Testis (tissue), 3 donors: Measurements from ENCODE around the gene RDH16. TPM values are rescaled to one million over a fixed set of nuclear protein-coding genes. Genes with fewer than 3 reads are reported as not detected.
"Not testable (repeated sequence)": the region's sequence is repeated elsewhere in the genome, so short reads cannot be mapped to it uniquely, and the experiment has no call there.

ENCODE experiments used
- DNase-seq: peaks from one replicate; pipeline ENCODE4 v3.0.0-alpha.2; 2019
- H3K27ac ChIP-seq, 2 donors: fragments of 200-600 bp; sonication (generic); one replicate each; pipeline ENCODE4 v1.5.1; 2019
- H3K27me3 ChIP-seq: fragments of 200-600 bp; sonication (generic); one replicate; pipeline ENCODE4 v1.5.1; 2019
- H3K36me3 ChIP-seq: fragments of 200-600 bp; sonication (generic); one replicate; pipeline ENCODE4 v1.5.1; 2017; ENCODE audit warnings: low read depth; ENCODE audit errors: missing control alignments
- H3K4me1 ChIP-seq: fragments of 200-600 bp; sonication (generic); one replicate; pipeline ENCODE4 v1.5.1; 2019
- H3K4me3 ChIP-seq, 2 donors: fragments of 200-600 bp; sonication (generic); one replicate each; pipeline ENCODE4 v1.5.1; 2017 to 2019
- H3K9me3 ChIP-seq: fragments of 200-600 bp; sonication (generic); one replicate; pipeline ENCODE4 v1.5.1; 2017
- CTCF ChIP-seq, 3 experiments: fragments of 450-650 bp in 2 of 3; fragments of 200-600 bp in 1 of 3; sonication (generic) in 1 of 3; IDR thresholded peaks; one replicate each; pipeline ENCODE4 v1.5.1; 2016 to 2019; ENCODE audit warnings: antibody characterized with exemption in 3 of 3, mild to moderate bottlenecking in 2 of 3, moderate library complexity in 1 of 3
- POLR2A ChIP-seq: fragments of 450-650 bp; IDR thresholded peaks from one replicate; pipeline ENCODE4 v1.6.1; 2017; ENCODE audit warnings: antibody characterized with exemption, mild to moderate bottlenecking, moderate library complexity
- WGBS, 2 donors: methylation state at CpG; one replicate each; pipeline ENCODE4 v1.1.5; 2018; 5-methylcytosine and 5-hydroxymethylcytosine counted together
- intact Hi-C: fragments of 100-400 bp; cut with DNase I; formaldehyde crosslinking; loops from one replicate; pipeline ENCODE4 v1.15.1; 2023; ENCODE audit warnings: low total_unique reads
- polyA plus RNA-seq: library from polyadenylated mRNA; stranded (reverse); fragments of 350-450 nt; fragmentation: Illumina TruSeq; extraction: RNeasy Lipid Tissue Mini Kit (QIAGEN cat#74804); gene quantifications from one replicate; pipeline ENCODE4 v1.2.3, GENCODE V29; 2014; ENCODE audit warnings: low read depth, low replicate concordance; ENCODE audit not compliant: insufficient read depth
- total RNA-seq, 2 donors: library from RNA; depleted of rRNA; stranded (reverse); fragments of >200 nt; gene quantifications; one replicate each; pipeline ENCODE4 v1.2.3, GENCODE V29; 2016

Gene RDH16
- total and polyA plus RNA-seq, 3 donors from 2014 or later: 0.83 to 2.9 (median 1.4) TPM

- peaks cover 7% of the 10 kb centered on the region for H3K4me1 ChIP-seq
- no peak overlapping the region for H3K27ac ChIP-seq
- no peak overlapping the region for H3K4me3 ChIP-seq
- DNase-seq: no peak
- intact Hi-C loops: loop anchor here (10.0 kb wide), 1 partner anchor 215 kb away; no protein-coding TSS in a partner anchor
- no peaks in the 10 kb centered on the region for H3K27me3 ChIP-seq
- no peaks in the 10 kb centered on the region for H3K9me3 ChIP-seq
- H3K36me3 ChIP-seq: no peaks in the 10 kb centered on the region
- WGBS, 2 donors: 78% methylated on average over 7 of the region's 7 CpGs
- TF ChIP-seq CTCF (IDR thresholded peaks at IDR 0.05): no peak
- no peak for TF ChIP-seq POLR2A
Observed at GRCh38 chr12:56989861-56990610, 32.6 kb upstream of the RDH16 start.

GRCh38 chr12:56988207-56988739 lies 30.9 kb upstream of the RDH16 start:
- H3K36me3 ChIP-seq: no peaks in the 10 kb centered on the region
- 43 to 58% methylated on average over 5 of the region's 5 CpGs for WGBS, 2 donors
- H3K9me3 ChIP-seq: no peaks in the 10 kb centered on the region
- intact Hi-C loops: no loop called here
- H3K27me3 ChIP-seq: no peaks in the 10 kb centered on the region
- no peak overlapping the region for H3K4me3 ChIP-seq
- DNase-seq: no peak
- H3K27ac ChIP-seq: no peak overlapping the region
- TF ChIP-seq CTCF (IDR thresholded peaks at IDR 0.05) (no peak), POLR2A (no peak)
- peaks cover 7% of the 10 kb centered on the region for H3K4me1 ChIP-seq

DNA sequence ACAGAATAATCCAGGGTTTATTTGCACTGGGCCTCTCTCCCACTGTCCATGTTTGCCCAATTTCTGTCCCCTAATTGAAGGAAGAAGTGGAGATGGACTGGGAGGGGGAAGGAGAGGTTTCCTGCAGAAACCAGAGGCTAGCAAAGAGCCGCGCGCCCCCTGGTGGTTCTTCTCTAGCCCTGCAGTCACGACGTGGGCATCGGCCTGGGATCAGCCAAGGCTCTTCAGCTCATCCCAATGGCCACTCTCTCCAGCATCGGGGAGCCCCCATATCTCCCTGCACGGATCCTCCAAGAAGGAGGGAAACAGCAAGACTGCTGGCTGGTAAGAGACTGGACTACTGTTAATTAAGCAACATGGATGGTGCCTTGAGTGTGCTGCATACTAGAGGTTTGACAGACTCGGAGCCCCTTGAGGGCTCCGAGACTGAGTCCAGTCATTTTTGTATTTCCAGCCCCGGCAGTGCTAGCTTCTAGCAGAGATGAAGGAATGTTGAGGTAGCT lies 30.2 kb upstream of the RDH16 start:
- peak; percentile 91 for DNase-seq
- H3K27me3 ChIP-seq: no peaks in the 10 kb centered on the region
- peak overlapping the region in 1 of 2 donors; percentile 13 for H3K4me3 ChIP-seq
- H3K9me3 ChIP-seq: no peaks in the 10 kb centered on the region
- WGBS, 2 donors: 14 to 22% methylated on average over 11 of the region's 11 CpGs
- intact Hi-C loops: no loop called here
- no peak overlapping the region for H3K27ac ChIP-seq
- peaks cover 7% of the 10 kb centered on the region for H3K4me1 ChIP-seq
- no peak for TF ChIP-seq POLR2A
- TF ChIP-seq CTCF (IDR thresholded peaks at IDR 0.05): peak; percentile 94 to 96 (median 96)
- no peaks in the 10 kb centered on the region for H3K36me3 ChIP-seq

GRCh38 chr12:56987011-56987410 lies 29.6 kb upstream of the RDH16 start:
- H3K36me3 ChIP-seq: no peaks in the 10 kb centered on the region
- H3K27me3 ChIP-seq: no peaks in the 10 kb centered on the region
- TF ChIP-seq CTCF (IDR thresholded peaks at IDR 0.05) (no peak), POLR2A (no peak)
- H3K4me3 ChIP-seq: peak overlapping the region in 1 of 2 donors; percentile 13
- H3K4me1 ChIP-seq: peaks cover 7% of the 10 kb centered on the region
- intact Hi-C loops: no loop called here
- DNase-seq: no peak
- H3K27ac ChIP-seq: no peak overlapping the region
- H3K9me3 ChIP-seq: no peaks in the 10 kb centered on the region

DNA sequence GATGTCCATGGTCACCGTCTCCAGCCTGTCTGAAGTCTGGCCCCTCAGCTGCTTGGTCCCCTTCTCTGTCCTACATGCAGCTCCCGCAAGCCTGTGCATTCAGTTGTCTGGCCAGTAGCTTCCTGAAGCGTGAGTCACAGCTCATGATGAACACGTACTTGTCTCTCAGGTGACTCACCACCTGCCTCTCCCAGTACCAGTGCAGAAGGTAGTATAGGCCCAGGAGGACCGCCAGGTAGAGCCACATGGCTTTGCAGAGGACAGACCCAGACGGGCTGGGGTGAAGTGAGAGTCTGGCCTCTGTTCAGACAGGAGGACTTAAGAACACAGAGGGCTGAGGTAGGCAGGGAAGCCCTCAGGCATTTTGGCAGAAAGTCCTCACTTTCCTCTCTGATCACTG lies 28.3 kb upstream of the RDH16 start:
- H3K36me3 ChIP-seq, H3K4me1 ChIP-seq, DNase-seq, H3K27ac ChIP-seq, H3K9me3 ChIP-seq, H3K27me3 ChIP-seq, H3K4me3 ChIP-seq, intact Hi-C loops: not testable (repeated sequence)
- WGBS, 2 donors: 73 to 83% methylated on average over 5 of the region's 6 CpGs
